ENCODE data around the gene CCR5AS.

The CCR5AS gene

GRCh38 chr3:46416811-46417510 lies 10.1 kb upstream of the CCR5AS start:
- H2AFZ ChIP-seq (ENCODE audit: low read depth, low read length) = no peak overlapping the region

GRCh38 chr3:46416125-46416810 lies 9.4 kb upstream of the CCR5AS start:
- DNase-seq = no peak
- Histone ChIP-seq H3K4ac (ENCODE audit: low read depth in 1 of 2, low read length in 2 of 2) (no peak overlapping the region), H3K27me3 (ENCODE audit: control insufficient read depth in 1 of 2, insufficient read depth in 1 of 2, low read length in 2 of 2) (no peaks in the 10 kb centered on the region), H2BK5ac (ENCODE audit: low read depth, low read length, poor library complexity, severe bottlenecking) (no peak overlapping the region), H3K4me3 (ENCODE audit: insufficient read depth in 1 of 2, low read depth in 1 of 2, low read length in 2 of 2) (no peak overlapping the region), H2BK15ac (ENCODE audit: low read depth, poor library complexity, severe bottlenecking) (no peak overlapping the region), H2AK5ac (ENCODE audit: low read length, severe bottlenecking) (no peak overlapping the region), H2BK120ac (ENCODE audit: low read depth, low read length) (no peak overlapping the region), H3K9me3 (ENCODE audit: control insufficient read depth, low read length) (no peaks in the 10 kb centered on the region), H2BK12ac (ENCODE audit: low read length in 2 of 2) (no peak overlapping the region), H3K14ac (ENCODE audit: low read length in 2 of 2) (no peak overlapping the region), H2AFZ (ENCODE audit: low read depth, low read length) (no peak overlapping the region), H3K79me1 (replicated peaks; ENCODE audit: low read length, poor library complexity, severe bottlenecking) (no peaks in the 10 kb centered on the region), H3K4me2 (ENCODE audit: low read length, poor library complexity, severe bottlenecking) (no peak overlapping the region), H3K18ac (ENCODE audit: low read depth in 1 of 2, low read length in 2 of 2) (no peak overlapping the region), H4K91ac (ENCODE audit: low read length) (no peak overlapping the region), H3K4me1 (ENCODE audit: control insufficient read depth, insufficient read depth, low read depth, low read length) (no peaks in the 10 kb centered on the region), H4K8ac (ENCODE audit: low read length) (no peak overlapping the region), H3K23ac (ENCODE audit: low read length in 2 of 2) (no peak overlapping the region), H3K36me3 (ENCODE audit: control insufficient read depth in 1 of 2, insufficient read depth in 2 of 2, low read depth in 1 of 2, low read length in 2 of 2) (no peaks in the 10 kb centered on the region), H3K27ac (ENCODE audit: low read length, poor library complexity, severe bottlenecking) (no peak overlapping the region), H3K9ac (ENCODE audit: low read length) (no peak overlapping the region)
- WGBS = 75% methylated on average over 9 of the region's 10 CpGs

More at GRCh38 chr3:46416811-46417510, 10.1 kb upstream of the CCR5AS start:
- H3K4me2 ChIP-seq (ENCODE audit: low read length, poor library complexity, severe bottlenecking) = no peak overlapping the region
- 88% methylated on average over 7 of the region's 7 CpGs for WGBS
- no peaks in the 10 kb centered on the region for H3K9me3 ChIP-seq (ENCODE audit: control insufficient read depth, low read length)
- H2BK12ac ChIP-seq (ENCODE audit: low read length in 2 of 2) = no peak overlapping the region
- no peaks in the 10 kb centered on the region for H3K27me3 ChIP-seq (ENCODE audit: control insufficient read depth in 1 of 2, insufficient read depth in 1 of 2, low read length in 2 of 2)
- no peak overlapping the region for H4K91ac ChIP-seq (ENCODE audit: low read length)
- H2BK15ac ChIP-seq (ENCODE audit: low read depth, poor library complexity, severe bottlenecking) = no peak overlapping the region
- H3K79me1 ChIP-seq (replicated peaks; ENCODE audit: low read length, poor library complexity, severe bottlenecking) = no peaks in the 10 kb centered on the region
- no peak for DNase-seq
- no peak overlapping the region for H2AK5ac ChIP-seq (ENCODE audit: low read length, severe bottlenecking)
- no peak overlapping the region for H2BK5ac ChIP-seq (ENCODE audit: low read depth, low read length, poor library complexity, severe bottlenecking)
- no peak overlapping the region for H3K14ac ChIP-seq (ENCODE audit: low read length in 2 of 2)
- H4K8ac ChIP-seq (ENCODE audit: low read length) = no peak overlapping the region
- H3K36me3 ChIP-seq (ENCODE audit: control insufficient read depth in 1 of 2, insufficient read depth in 2 of 2, low read depth in 1 of 2, low read length in 2 of 2) = no peaks in the 10 kb centered on the region
- no peak overlapping the region for H3K18ac ChIP-seq (ENCODE audit: low read depth in 1 of 2, low read length in 2 of 2)
- no peak overlapping the region for H3K9ac ChIP-seq (ENCODE audit: low read length)
- no peak overlapping the region for H3K27ac ChIP-seq (ENCODE audit: low read length, poor library complexity, severe bottlenecking)
- no peak overlapping the region for H2BK120ac ChIP-seq (ENCODE audit: low read depth, low read length)
- H3K4me3 ChIP-seq (ENCODE audit: insufficient read depth in 1 of 2, low read depth in 1 of 2, low read length in 2 of 2) = no peak overlapping the region
- H3K4ac ChIP-seq (ENCODE audit: low read depth in 1 of 2, low read length in 2 of 2) = no peak overlapping the region
- no peaks in the 10 kb centered on the region for H3K4me1 ChIP-seq (ENCODE audit: control insufficient read depth, insufficient read depth, low read depth, low read length)
- H3K23ac ChIP-seq (ENCODE audit: low read length in 2 of 2) = no peak overlapping the region

GRCh38 chr3:46414739-46415138 lies 7.9 kb upstream of the CCR5AS start:
- H3K79me1 ChIP-seq (replicated peaks; ENCODE audit: low read length, poor library complexity, severe bottlenecking) = no peaks in the 10 kb centered on the region
- H3K36me3 ChIP-seq (ENCODE audit: control insufficient read depth in 1 of 2, insufficient read depth in 2 of 2, low read depth in 1 of 2, low read length in 2 of 2) = no peaks in the 10 kb centered on the region
- no peak overlapping the region for H3K14ac ChIP-seq (ENCODE audit: low read length in 2 of 2)
- no peak overlapping the region for H3K27ac ChIP-seq (ENCODE audit: low read length, poor library complexity, severe bottlenecking)
- no peak overlapping the region for H3K4ac ChIP-seq (ENCODE audit: low read depth in 1 of 2, low read length in 2 of 2)
- H2BK120ac ChIP-seq (ENCODE audit: low read depth, low read length) = no peak overlapping the region
- no peak for DNase-seq
- no peak overlapping the region for H2BK5ac ChIP-seq (ENCODE audit: low read depth, low read length, poor library complexity, severe bottlenecking)
- H2AFZ ChIP-seq (ENCODE audit: low read depth, low read length) = no peak overlapping the region
- no peaks in the 10 kb centered on the region for H3K4me1 ChIP-seq (ENCODE audit: control insufficient read depth, insufficient read depth, low read depth, low read length)
- H3K18ac ChIP-seq (ENCODE audit: low read depth in 1 of 2, low read length in 2 of 2) = no peak overlapping the region
- no peaks in the 10 kb centered on the region for H3K27me3 ChIP-seq (ENCODE audit: control insufficient read depth in 1 of 2, insufficient read depth in 1 of 2, low read length in 2 of 2)
- no peak overlapping the region for H2BK12ac ChIP-seq (ENCODE audit: low read length in 2 of 2)
- H3K9me3 ChIP-seq (ENCODE audit: control insufficient read depth, low read length) = no peaks in the 10 kb centered on the region
- no peak overlapping the region for H3K4me3 ChIP-seq (ENCODE audit: insufficient read depth in 1 of 2, low read depth in 1 of 2, low read length in 2 of 2)
- 83% methylated on average over 4 of the region's 4 CpGs for WGBS
- no peak overlapping the region for H3K23ac ChIP-seq (ENCODE audit: low read length in 2 of 2)
- H3K4me2 ChIP-seq (ENCODE audit: low read length, poor library complexity, severe bottlenecking) = no peak overlapping the region
- H2BK15ac ChIP-seq (ENCODE audit: low read depth, poor library complexity, severe bottlenecking) = no peak overlapping the region
- no peak overlapping the region for H2AK5ac ChIP-seq (ENCODE audit: low read length, severe bottlenecking)
- H4K8ac ChIP-seq (ENCODE audit: low read length) = no peak overlapping the region
- no peak overlapping the region for H4K91ac ChIP-seq (ENCODE audit: low read length)
- no peak overlapping the region for H3K9ac ChIP-seq (ENCODE audit: low read length)

GRCh38 chr3:46413951-46414350 lies 7.1 kb upstream of the CCR5AS start:
- Histone ChIP-seq H2BK12ac (ENCODE audit: low read length in 2 of 2) (no peak overlapping the region), H3K14ac (ENCODE audit: low read length in 2 of 2) (no peak overlapping the region), H3K9me3 (ENCODE audit: control insufficient read depth, low read length) (no peaks in the 10 kb centered on the region), H3K27ac (ENCODE audit: low read length, poor library complexity, severe bottlenecking) (no peak overlapping the region), H3K79me1 (replicated peaks; ENCODE audit: low read length, poor library complexity, severe bottlenecking) (no peaks in the 10 kb centered on the region), H3K23ac (ENCODE audit: low read length in 2 of 2) (no peak overlapping the region), H3K4ac (ENCODE audit: low read depth in 1 of 2, low read length in 2 of 2) (no peak overlapping the region), H2BK15ac (ENCODE audit: low read depth, poor library complexity, severe bottlenecking) (no peak overlapping the region), H4K91ac (ENCODE audit: low read length) (no peak overlapping the region), H3K18ac (ENCODE audit: low read depth in 1 of 2, low read length in 2 of 2) (no peak overlapping the region), H2AK5ac (ENCODE audit: low read length, severe bottlenecking) (no peak overlapping the region), H3K36me3 (ENCODE audit: control insufficient read depth in 1 of 2, insufficient read depth in 2 of 2, low read depth in 1 of 2, low read length in 2 of 2) (no peaks in the 10 kb centered on the region), H3K4me1 (ENCODE audit: control insufficient read depth, insufficient read depth, low read depth, low read length) (no peaks in the 10 kb centered on the region), H3K27me3 (ENCODE audit: control insufficient read depth in 1 of 2, insufficient read depth in 1 of 2, low read length in 2 of 2) (no peaks in the 10 kb centered on the region), H2BK120ac (ENCODE audit: low read depth, low read length) (no peak overlapping the region), H3K4me3 (ENCODE audit: insufficient read depth in 1 of 2, low read depth in 1 of 2, low read length in 2 of 2) (no peak overlapping the region), H2AFZ (ENCODE audit: low read depth, low read length) (no peak overlapping the region), H4K8ac (ENCODE audit: low read length) (no peak overlapping the region), H3K9ac (ENCODE audit: low read length) (no peak overlapping the region), H2BK5ac (ENCODE audit: low read depth, low read length, poor library complexity, severe bottlenecking) (no peak overlapping the region), H3K4me2 (ENCODE audit: low read length, poor library complexity, severe bottlenecking) (no peak overlapping the region)
- DNase-seq = no peak
- 82% methylated on average over 4 of the region's 5 CpGs for WGBS
